ENCODE results near the gene PTPRB. TPM values are rescaled to one million over a fixed set of nuclear protein-coding genes. Genes with fewer than 3 reads are reported as not detected.

PTPRB gene
- total and polyA plus RNA-seq, 2 of the 4 experiments (the other 2 are of a cell fraction), result 4.1 to 6.5 TPM

DNA sequence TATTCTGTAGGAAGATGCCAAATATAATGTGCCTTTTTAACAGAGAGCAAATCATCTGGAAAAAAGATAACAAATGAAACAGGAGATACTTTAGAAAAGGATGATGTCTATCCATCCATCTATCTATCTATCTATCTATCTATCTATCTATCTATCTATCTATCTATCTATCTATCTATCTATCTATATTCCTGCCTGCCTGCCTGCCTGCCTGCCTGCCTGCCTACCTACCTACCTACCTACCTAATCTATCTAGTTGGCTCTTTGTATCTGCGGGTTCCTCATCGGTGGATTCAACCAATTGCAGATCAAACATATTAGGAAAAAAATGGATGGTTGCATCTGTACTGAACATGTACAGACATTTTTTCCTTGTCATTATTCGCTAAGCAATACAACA is 11.0 kb downstream of the PTPRB start:
- no peak for ATAC-seq (ENCODE audit: low read depth)
- H4K91ac ChIP-seq (ENCODE audit: insufficient read depth, low read depth, low read length), result no peak overlapping the region
- H3K79me1 ChIP-seq (ENCODE audit: low read depth in 1 of 2, low read length in 2 of 2), result no peaks in the 10 kb centered on the region
- H3K9me1 ChIP-seq (ENCODE audit: insufficient read depth, low read length), result no peaks in the 10 kb centered on the region
- H3K27ac ChIP-seq (ENCODE audit: insufficient read depth, low read length), result no peak overlapping the region
- no peak overlapping the region for H3K14ac ChIP-seq (replicated peaks; ENCODE audit: low read depth, low read length)
- no peak overlapping the region for H3K4ac ChIP-seq (ENCODE audit: low read depth, low read length)
- H4K20me1 ChIP-seq (ENCODE audit: insufficient read depth, low read length), result no peaks in the 10 kb centered on the region
- no peak for DNase-seq
- no peak overlapping the region for H3K4me3 ChIP-seq (ENCODE audit: insufficient read depth, low read depth, low read length)
- no peaks in the 10 kb centered on the region for H3K9me3 ChIP-seq (ENCODE audit: control insufficient read depth, insufficient read depth, low read length)
- no peak overlapping the region for H3K56ac ChIP-seq (ENCODE audit: extremely low read depth, insufficient read depth, low read length)
- no peak overlapping the region for H2AFZ ChIP-seq (replicated peaks; ENCODE audit: low read length, poor library complexity)
- H2BK15ac ChIP-seq (ENCODE audit: low read depth, low read length), result no peak overlapping the region
- no peak overlapping the region for H4K5ac ChIP-seq (ENCODE audit: low read depth, low read length)
- H3K36me3 ChIP-seq (ENCODE audit: control insufficient read depth, insufficient read depth, low read length), result no peaks in the 10 kb centered on the region
- CTCF ChIA-PET, result no interaction called here
- no CpG with 5 or more reads among the region's 3 CpGs for WGBS, 2 experiments (ENCODE audit: extremely low coverage in 2 of 2, insufficient read length in 1 of 2)
- POLR2A ChIA-PET (ENCODE audit: unreplicated experiment), result no interaction called here
- TF ChIP-seq, protein P1, sequence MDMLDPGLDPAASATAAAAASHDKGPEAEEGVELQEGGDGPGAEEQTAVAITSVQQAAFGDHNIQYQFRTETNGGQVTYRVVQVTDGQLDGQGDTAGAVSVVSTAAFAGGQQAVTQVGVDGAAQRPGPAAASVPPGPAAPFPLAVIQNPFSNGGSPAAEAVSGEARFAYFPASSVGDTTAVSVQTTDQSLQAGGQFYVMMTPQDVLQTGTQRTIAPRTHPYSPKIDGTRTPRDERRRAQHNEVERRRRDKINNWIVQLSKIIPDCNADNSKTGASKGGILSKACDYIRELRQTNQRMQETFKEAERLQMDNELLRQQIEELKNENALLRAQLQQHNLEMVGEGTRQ (IDR thresholded peaks at IDR 0.05; ENCODE audit: low read depth, low read length), result no peak
- TF ChIP-seq CEBPB (IDR thresholded peaks at IDR 0.05; ENCODE audit: low read depth, low read length) (no peak), MXI1 (IDR thresholded peaks at IDR 0.05; ENCODE audit: borderline replicate concordance, low read depth, low read length) (no peak), MAFK (IDR thresholded peaks at IDR 0.05; ENCODE audit: low read depth, low read length) (no peak), POLR2A (IDR thresholded peaks at IDR 0.05; ENCODE audit: low read depth, low read length) (no peak), RAD21 (IDR thresholded peaks at IDR 0.05; ENCODE audit: low read length) (no peak), RCOR1 (IDR thresholded peaks at IDR 0.05; ENCODE audit: insufficient replicate concordance, low read length) (no peak)
- TF ChIP-seq, protein P2, sequence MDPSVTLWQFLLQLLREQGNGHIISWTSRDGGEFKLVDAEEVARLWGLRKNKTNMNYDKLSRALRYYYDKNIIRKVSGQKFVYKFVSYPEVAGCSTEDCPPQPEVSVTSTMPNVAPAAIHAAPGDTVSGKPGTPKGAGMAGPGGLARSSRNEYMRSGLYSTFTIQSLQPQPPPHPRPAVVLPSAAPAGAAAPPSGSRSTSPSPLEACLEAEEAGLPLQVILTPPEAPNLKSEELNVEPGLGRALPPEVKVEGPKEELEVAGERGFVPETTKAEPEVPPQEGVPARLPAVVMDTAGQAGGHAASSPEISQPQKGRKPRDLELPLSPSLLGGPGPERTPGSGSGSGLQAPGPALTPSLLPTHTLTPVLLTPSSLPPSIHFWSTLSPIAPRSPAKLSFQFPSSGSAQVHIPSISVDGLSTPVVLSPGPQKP (IDR thresholded peaks at IDR 0.05; ENCODE audit: borderline replicate concordance, low read depth, low read length), result no peak
- TF ChIP-seq, protein P3, sequence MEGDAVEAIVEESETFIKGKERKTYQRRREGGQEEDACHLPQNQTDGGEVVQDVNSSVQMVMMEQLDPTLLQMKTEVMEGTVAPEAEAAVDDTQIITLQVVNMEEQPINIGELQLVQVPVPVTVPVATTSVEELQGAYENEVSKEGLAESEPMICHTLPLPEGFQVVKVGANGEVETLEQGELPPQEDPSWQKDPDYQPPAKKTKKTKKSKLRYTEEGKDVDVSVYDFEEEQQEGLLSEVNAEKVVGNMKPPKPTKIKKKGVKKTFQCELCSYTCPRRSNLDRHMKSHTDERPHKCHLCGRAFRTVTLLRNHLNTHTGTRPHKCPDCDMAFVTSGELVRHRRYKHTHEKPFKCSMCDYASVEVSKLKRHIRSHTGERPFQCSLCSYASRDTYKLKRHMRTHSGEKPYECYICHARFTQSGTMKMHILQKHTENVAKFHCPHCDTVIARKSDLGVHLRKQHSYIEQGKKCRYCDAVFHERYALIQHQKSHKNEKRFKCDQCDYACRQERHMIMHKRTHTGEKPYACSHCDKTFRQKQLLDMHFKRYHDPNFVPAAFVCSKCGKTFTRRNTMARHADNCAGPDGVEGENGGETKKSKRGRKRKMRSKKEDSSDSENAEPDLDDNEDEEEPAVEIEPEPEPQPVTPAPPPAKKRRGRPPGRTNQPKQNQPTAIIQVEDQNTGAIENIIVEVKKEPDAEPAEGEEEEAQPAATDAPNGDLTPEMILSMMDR (conservative IDR thresholded peaks at IDR 0.05; ENCODE audit: low read depth, low read length), result no peak
- H3K9ac ChIP-seq (ENCODE audit: low read depth, low read length), result no peak overlapping the region
- no peak overlapping the region for H2BK20ac ChIP-seq (ENCODE audit: low read depth, low read length)
- no peak overlapping the region for H2BK5ac ChIP-seq (ENCODE audit: low read depth, low read length, poor library complexity, severe bottlenecking)
- dilution Hi-C loops (cut with HindIII; ENCODE audit: low sequenced_read_pairs, unreplicated experiment), result no loop called here
- H3K4me1 ChIP-seq (ENCODE audit: control insufficient read depth, insufficient read depth, low read length), result no peaks in the 10 kb centered on the region
- intact Hi-C loops (cut with micrococcal nuclease), result no loop called here
- H3K23ac ChIP-seq (ENCODE audit: low read depth, low read length), result no peak overlapping the region
- H2BK120ac ChIP-seq (ENCODE audit: low read depth, low read length), result no peak overlapping the region
- no peak overlapping the region for H3K18ac ChIP-seq (ENCODE audit: low read depth, low read length)
- peaks cover 1% of the 10 kb centered on the region; the same call in 1 of the 2 replicates for H3K27me3 ChIP-seq (ENCODE audit: control insufficient read depth, insufficient read depth, low read length)
- in situ Hi-C loops (cut with MboI; ENCODE audit: low sequenced_read_pairs), result no loop called here
- H2AK9ac ChIP-seq (replicated peaks; ENCODE audit: low read depth, low read length, poor library complexity), result no peak overlapping the region
- no peak overlapping the region for H3K4me2 ChIP-seq (ENCODE audit: low read depth, low read length)
- BruUV-seq (replicated peaks), result no TSS peak
- H2AK5ac ChIP-seq (ENCODE audit: low read depth, low read length), result no peak overlapping the region
- no peak overlapping the region for H4K8ac ChIP-seq (ENCODE audit: low read depth in 2 of 2, low read length in 2 of 2)
